Stimulated activated CD4-positive, alpha-beta T cell treated with anti-CD3 and anti-CD28 coated beads, Interleukin-15, amount 100 ng/mL, for 1 hour (primary cell): ENCODE measurements around the gene CLCN2.

Experiments used
- DNase-seq, 2 donors: peaks; one replicate each; pipeline ENCODE4 v3.0.0-alpha.2; 2020; ENCODE audit warnings: low read depth in 1 of 2, low spot score in 1 of 2

CLCN2 gene

DNA sequence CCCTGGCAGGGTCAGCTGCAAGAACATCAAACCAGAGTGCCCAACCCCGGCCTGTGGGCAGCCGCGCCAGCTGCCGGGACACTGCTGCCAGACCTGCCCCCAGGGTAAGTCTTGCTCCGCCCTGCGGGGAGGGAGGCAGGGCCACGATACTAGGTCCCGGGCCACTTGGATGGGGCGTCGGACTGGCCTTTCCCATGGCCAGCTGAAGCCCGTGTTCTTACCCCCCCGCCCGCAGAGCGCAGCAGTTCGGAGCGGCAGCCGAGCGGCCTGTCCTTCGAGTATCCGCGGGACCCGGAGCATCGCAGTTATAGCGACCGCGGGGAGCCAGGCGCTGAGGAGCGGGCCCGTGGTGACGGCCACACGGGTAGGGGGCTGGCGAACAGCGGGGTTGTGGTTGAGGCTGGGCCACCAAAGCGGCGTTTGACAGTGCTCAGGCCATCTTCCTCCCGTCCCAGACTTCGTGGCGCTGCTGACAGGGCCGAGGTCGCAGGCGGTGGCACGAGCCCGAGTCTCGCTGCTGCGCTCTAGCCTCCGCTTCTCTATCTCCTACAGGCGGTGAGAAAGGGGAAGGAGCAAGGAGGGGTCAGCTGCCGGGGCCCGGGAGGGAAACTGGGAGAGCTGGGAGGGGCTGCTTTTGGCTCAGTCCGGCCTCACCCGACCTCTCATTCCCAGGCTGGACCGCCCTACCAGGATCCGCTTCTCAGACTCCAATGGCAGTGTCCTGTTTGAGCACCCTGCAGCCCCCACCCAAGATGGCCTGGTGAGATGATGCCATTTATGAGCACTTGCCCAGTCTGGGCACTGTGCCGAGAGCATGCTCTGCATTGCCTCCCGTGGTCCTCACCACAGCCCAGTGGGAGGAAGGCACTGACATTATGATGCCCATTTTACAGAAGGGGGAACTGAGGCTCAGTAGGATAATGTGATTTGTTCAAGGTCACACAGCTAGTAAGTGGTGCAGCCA lies 20.1 kb upstream of the CLCN2 start:
- DNase-seq, result no peak

DNA sequence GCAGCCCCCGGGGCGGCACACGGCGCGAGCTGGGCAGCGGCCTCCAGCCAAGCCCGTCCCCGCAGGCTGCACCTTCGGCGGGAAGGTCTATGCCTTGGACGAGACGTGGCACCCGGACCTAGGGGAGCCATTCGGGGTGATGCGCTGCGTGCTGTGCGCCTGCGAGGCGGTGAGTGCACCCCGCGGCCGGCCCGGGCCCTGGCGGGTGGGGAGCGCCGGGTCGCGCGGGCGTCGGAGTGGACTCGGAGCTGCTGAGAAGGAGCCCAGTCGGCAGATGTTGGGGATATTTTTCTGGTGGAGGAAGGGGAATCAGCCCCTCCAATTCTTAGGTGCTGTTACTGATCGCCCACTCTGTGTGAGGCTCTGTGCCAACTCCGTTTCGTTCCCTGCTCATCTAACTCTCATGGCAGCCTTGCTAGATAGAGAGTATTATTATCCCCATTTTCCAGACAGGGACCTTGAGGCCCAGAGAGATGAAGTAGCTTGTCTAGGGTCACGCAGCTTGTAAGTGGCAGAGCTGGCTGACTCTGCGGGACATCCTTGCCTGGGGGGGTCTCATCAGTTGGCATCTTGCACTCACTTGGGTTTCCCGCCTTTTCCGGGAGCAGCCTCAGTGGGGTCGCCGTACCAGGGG lies 19.3 kb upstream of the CLCN2 start:
- no peak for DNase-seq

DNA sequence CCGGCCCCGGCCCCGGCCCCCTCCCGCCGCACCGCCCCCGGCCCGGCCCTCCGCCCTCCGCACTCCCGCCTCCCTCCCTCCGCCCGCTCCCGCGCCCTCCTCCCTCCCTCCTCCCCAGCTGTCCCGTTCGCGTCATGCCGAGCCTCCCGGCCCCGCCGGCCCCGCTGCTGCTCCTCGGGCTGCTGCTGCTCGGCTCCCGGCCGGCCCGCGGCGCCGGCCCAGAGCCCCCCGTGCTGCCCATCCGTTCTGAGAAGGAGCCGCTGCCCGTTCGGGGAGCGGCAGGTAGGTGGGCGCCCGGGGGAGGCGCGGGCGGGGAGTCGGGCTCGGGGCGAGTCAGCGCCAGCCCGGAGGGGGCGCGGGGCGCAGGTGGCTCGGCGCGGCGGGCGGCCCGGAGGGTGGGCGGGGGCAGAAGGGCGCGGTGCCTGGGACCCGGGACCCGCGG lies 18.8 kb upstream of the CLCN2 start:
- peak in 1 of 2 donors; percentile 14 for DNase-seq

- no peak for DNase-seq
Observed at GRCh38 chr3:184379358-184380184, 18.2 kb upstream of the CLCN2 start, which contains the start of gene CHRD. Gene CHRD (plus strand): TSS chr3:184380054. CDS start chr3:184380319, 265 bp downstream.

DNA sequence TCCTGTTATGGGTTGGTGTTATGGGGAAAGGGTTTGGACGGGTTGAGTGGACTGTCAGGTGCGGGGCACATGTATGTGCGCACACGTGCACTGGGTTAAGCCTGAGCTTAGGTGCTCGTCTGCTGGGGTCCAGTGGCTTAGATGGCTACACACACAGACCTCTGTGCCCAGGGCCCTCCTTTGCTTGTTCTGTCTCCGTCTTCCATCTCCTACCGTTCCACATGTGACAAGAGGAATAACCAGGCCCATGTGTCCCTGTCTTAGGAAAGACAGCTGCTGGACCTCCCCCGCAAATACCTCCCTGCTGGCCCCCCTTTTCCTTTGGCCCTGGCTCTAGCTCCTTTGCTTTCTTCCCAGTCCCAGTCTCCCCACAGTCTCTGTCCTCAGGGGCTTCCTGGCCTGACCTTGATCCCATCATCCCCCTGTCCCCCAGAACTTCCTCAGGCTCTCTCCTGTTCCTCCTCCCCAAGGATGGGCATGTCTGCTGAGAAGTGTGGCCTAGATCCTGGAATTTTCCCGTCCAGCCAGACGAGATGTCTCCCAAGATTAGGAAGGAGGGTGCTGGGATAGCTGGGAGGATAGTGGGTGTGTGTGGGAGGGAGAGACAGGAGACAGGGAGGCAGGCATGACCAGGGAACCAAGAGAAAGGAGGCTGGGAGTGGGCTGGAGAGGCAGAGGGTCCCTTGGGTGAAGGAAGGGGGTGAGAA lies 17.4 kb upstream of the CLCN2 start:
- DNase-seq, result no peak

GRCh38 chr3:184377882-184378445 lies 16.6 kb upstream of the CLCN2 start, which contains the start of gene THPO:
Gene THPO (minus strand): TSS chr3:184378207. CDS start chr3:184376259, 1,948 bp downstream.
- no peak for DNase-seq

DNA sequence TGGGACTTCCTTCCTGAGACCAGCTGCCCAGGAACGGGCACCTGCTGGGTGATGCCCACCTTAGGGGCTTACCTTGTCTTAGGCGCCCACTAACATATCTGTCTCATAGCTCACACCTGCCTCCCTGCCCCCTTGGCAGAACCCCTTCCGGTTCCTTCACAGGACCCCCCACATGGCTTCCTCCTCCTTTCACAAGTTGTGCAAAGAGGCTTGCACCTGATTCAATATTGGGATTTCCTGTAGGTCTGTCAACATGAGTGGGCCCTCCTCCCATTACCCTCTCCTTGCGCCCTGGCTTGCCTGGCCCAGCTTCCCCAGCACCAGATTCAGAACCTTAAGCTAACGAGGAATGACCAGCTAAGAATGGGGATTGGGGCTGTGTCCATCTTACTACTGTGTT lies 16.0 kb upstream of the CLCN2 start:
- no peak for DNase-seq

DNA sequence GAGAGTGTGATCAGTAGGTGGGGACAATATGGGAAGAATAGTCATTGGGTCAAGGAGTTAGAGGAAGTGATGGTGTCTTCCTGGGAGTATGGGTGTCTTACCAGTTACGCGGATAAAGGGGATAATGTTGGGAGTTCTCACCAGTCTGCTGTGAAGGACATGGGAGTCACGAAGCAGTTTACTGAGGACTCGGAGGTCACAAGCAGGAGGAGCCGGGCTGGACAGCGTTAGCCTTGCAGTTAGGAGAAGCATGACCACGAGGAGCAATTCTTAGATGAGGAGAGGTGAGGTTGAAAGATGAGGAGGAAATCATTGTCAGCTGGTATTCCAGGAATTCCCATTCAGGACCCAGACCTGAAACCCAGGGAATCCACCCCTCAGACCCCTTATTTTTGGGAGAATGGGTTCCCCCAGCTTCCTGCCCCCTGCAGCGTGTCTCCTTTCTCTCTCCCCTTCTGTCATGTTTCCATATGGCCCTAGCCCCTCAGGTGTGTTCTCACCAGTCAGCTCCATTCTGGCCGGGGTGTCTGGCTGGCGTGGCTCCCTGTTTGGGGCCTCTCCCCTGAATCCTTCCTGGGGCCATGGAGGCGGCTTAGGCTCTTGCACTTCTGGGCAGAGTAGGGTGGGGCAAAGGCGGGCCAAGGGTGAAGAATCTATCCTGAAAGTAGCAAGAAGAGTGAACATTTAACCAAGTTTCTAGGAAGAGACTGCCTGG lies 14.5 kb upstream of the CLCN2 start:
- DNase-seq, result no peak

- no peak for DNase-seq
Observed at GRCh38 chr3:184373422-184373821, 12.0 kb upstream of the CLCN2 start.

DNA sequence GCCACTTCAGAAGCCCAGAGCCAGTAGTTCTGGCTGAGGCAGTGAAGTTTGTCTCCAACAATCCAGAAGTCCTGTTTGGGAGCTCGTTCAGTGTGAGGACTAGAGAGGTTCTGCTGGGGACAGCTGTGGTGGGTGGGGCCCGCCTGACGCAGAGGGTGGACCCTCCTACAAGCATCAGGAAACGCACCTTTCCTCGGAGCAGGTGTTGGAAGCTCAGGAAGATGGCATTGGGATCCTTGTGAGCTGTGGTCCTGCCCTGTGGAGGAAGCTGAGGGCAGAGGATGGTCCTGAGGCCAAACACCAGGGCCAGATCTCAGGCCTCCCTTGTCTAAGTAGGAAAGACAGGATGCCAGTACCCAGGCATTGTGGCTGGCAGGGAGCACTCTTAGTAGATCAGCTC lies 11.5 kb upstream of the CLCN2 start:
- DNase-seq, result no peak

GRCh38 chr3:184372296-184372821 lies 11.0 kb upstream of the CLCN2 start:
- no peak for DNase-seq

GRCh38 chr3:184371570-184372018 lies 10.2 kb upstream of the CLCN2 start:
- peak; percentile 25 to 29 for DNase-seq

GRCh38 chr3:184368586-184369183 lies 7.3 kb upstream of the CLCN2 start:
- no peak for DNase-seq

GRCh38 chr3:184368116-184368515 lies 6.7 kb upstream of the CLCN2 start:
- no peak for DNase-seq

- no peak for DNase-seq
Observed at GRCh38 chr3:184366619-184367289, 5.3 kb upstream of the CLCN2 start.

GRCh38 chr3:184362668-184363546 lies 1.5 kb upstream of the CLCN2 start:
- peak; percentile 86 for DNase-seq

- peak in 1 of 2 donors; percentile 35 for DNase-seq
Observed at GRCh38 chr3:184361932-184362667, 695 bp upstream of the CLCN2 start.
